SK-N-SH (cell line): ENCODE results near the gene RAD51B. TPM values are rescaled to one million over a fixed set of nuclear protein-coding genes. Genes with fewer than 3 reads are reported as not detected.

Experiments used
- CTCF ChIA-PET: fragments of 300-600, 350-600 bp; formaldehyde crosslinking; extraction: SDS; loops from one replicate; lab custom pipeline; 2021; lab: Yijun Ruan, JAX
- POLR2A ChIA-PET: fragments of 350-600 bp; sonication (Branson Sonifier 250); formaldehyde crosslinking; extraction: SDS; loops from one replicate; lab custom pipeline; 2020; ENCODE audit warnings: antibody characterized with exemption, inconsistent platforms; lab: Yijun Ruan, JAX
- DNase-seq: peaks from one replicate; pipeline ENCODE4 v3.0.0; 2012
- H2AFZ ChIP-seq: fragments of 200-600 bp; sonication (generic); 2 replicates; pipeline ENCODE4 v1.8.1; 2016; ENCODE audit warnings: antibody characterized with exemption, mild to moderate bottlenecking, low read depth
- H3F3A ChIP-seq: fragments of 200-600 bp; sonication (generic); replicated peaks from 2 replicates; pipeline ENCODE3; 2016; ENCODE audit warnings: antibody characterized with exemption, mild to moderate bottlenecking; ENCODE audit not compliant: insufficient read depth
- H3K27ac ChIP-seq, 2 experiments: fragments of 200-500 bp in 1 of 2; fragments of 200-600 bp in 1 of 2; sonication (Bioruptor generic) in 1 of 2; sonication (generic), shearing (Covaris generic) in 1 of 2; 2 replicates each; pipeline versions ENCODE4 v1.5.1 to v1.6.1; 2014 to 2016; ENCODE audit warnings: low read depth in 2 of 2, inconsistent platforms in 1 of 2, low read length in 1 of 2, mild to moderate bottlenecking in 1 of 2, mixed read lengths in 1 of 2
- H3K27me3 ChIP-seq: fragments of 200-600 bp; sonication (generic), shearing (Covaris generic); 2 replicates; pipeline ENCODE4 v1.6.1; 2016; ENCODE audit warnings: mixed run types; ENCODE audit not compliant: insufficient read depth
- H3K36me3 ChIP-seq, 2 experiments: fragments of 200-500 bp in 1 of 2; fragments of 200-600 bp in 1 of 2; sonication (Bioruptor generic) in 1 of 2; sonication (generic) in 1 of 2; replicated peaks in 1 of 2; 2 replicates each; pipeline versions ENCODE3 to v1.5.1; 2014 to 2016; ENCODE audit warnings: low read length in 1 of 2, mild to moderate bottlenecking in 1 of 2; ENCODE audit not compliant: insufficient read depth in 2 of 2, control insufficient read depth in 1 of 2
- H3K4me1 ChIP-seq, 2 experiments: fragments of 200-500 bp in 1 of 2; fragments of 200-600 bp in 1 of 2; sonication (Bioruptor generic) in 1 of 2; sonication (generic), shearing (Covaris generic) in 1 of 2; 2 replicates each; pipeline versions ENCODE4 v1.5.1 to v1.6.1; 2014 to 2016; ENCODE audit warnings: low read depth in 1 of 2, low read length in 1 of 2, mixed run types in 1 of 2; ENCODE audit not compliant: insufficient read depth in 2 of 2, control insufficient read depth in 1 of 2
- H3K4me2 ChIP-seq: fragments of 200-600 bp; sonication (generic), shearing (Covaris generic); 2 replicates; pipeline ENCODE4 v1.6.1; 2017; ENCODE audit warnings: mixed run types
- H3K4me3 ChIP-seq, 2 experiments: fragments of 200-500 bp in 1 of 2; fragments of 200-600 bp in 1 of 2; sonication (Bioruptor generic) in 1 of 2; sonication (generic), shearing (Covaris generic) in 1 of 2; 2 replicates each; pipeline versions ENCODE4 v1.5.1 to v1.8.1; 2014 to 2016; ENCODE audit warnings: low read depth in 2 of 2, inconsistent platforms in 1 of 2, low read length in 1 of 2, mild to moderate bottlenecking in 1 of 2, mixed read lengths in 1 of 2, moderate library complexity in 1 of 2
- H3K79me2 ChIP-seq: fragments of 200-600 bp; sonication (generic); 2 replicates; pipeline ENCODE4 v1.8.1; 2017; ENCODE audit warnings: mild to moderate bottlenecking; ENCODE audit not compliant: insufficient read depth
- H3K9ac ChIP-seq: fragments of 200-600 bp; sonication (generic); 2 replicates; pipeline ENCODE4 v1.6.1; 2017; ENCODE audit warnings: mixed run types
- H3K9me2 ChIP-seq: fragments of 200-600 bp; sonication (generic); 2 replicates; pipeline ENCODE4 v1.6.1; 2017; ENCODE audit warnings: mixed run types
- H3K9me3 ChIP-seq: fragments of 200-600 bp; sonication (generic); 2 replicates; pipeline ENCODE4 v1.6.1; 2017; ENCODE audit warnings: mixed run types, mild to moderate bottlenecking, moderate library complexity
- H4K20me1 ChIP-seq: fragments of 200-600 bp; sonication (generic); 2 replicates; pipeline ENCODE4 v1.6.1; 2017; ENCODE audit warnings: mild to moderate bottlenecking, mixed run types; ENCODE audit not compliant: insufficient read depth
- EP300 ChIP-seq, 2 experiments: IDR thresholded peaks; 2 replicates each; pipeline versions ENCODE4 v1.4.0 to v1.6.1; 2012; ENCODE audit warnings: borderline replicate concordance in 1 of 2, low read depth in 1 of 2, low read length in 1 of 2
- FOSL2 ChIP-seq: IDR thresholded peaks from 2 replicates; pipeline ENCODE4 v1.4.0; 2012; ENCODE audit warnings: low read depth, mild to moderate bottlenecking, moderate library complexity, borderline replicate concordance
- FOXM1 ChIP-seq: IDR thresholded peaks from 2 replicates; pipeline ENCODE4 v1.4.0; 2012; ENCODE audit warnings: low read depth, mild to moderate bottlenecking
- GATA2 ChIP-seq: sonication (generic); formaldehyde crosslinking; IDR thresholded peaks from 2 replicates; pipeline ENCODE4 v1.5.0; 2020; ENCODE audit warnings: mild to moderate bottlenecking, missing genetic modification reagents
- JUND ChIP-seq: IDR thresholded peaks from 2 replicates; pipeline ENCODE4 v1.4.0; 2012
- MEF2A ChIP-seq: IDR thresholded peaks from 2 replicates; pipeline ENCODE4 v1.4.0; 2012; ENCODE audit warnings: low read depth, borderline replicate concordance
- NFIC ChIP-seq: IDR thresholded peaks from 2 replicates; pipeline ENCODE4 v1.4.0; 2012; ENCODE audit warnings: borderline replicate concordance
- POLR2AphosphoS5 ChIP-seq: IDR thresholded peaks from 2 replicates; pipeline ENCODE4 v1.6.1; 2012; ENCODE audit warnings: low read depth, low read length
- RAD21 ChIP-seq: IDR thresholded peaks from 2 replicates; pipeline ENCODE4 v1.6.1; 2012; ENCODE audit warnings: mild to moderate bottlenecking, low read length
- RCOR1 ChIP-seq: fragments of 150-350 bp; IDR thresholded peaks from 2 replicates; pipeline ENCODE4 v1.6.1; 2017; ENCODE audit warnings: antibody characterized with exemption, low read length
- RFX5 ChIP-seq: IDR thresholded peaks from 2 replicates; pipeline ENCODE4 v1.6.1; 2012; ENCODE audit warnings: mild to moderate bottlenecking, improper control_type of control experiment, low read length
- TEAD4 ChIP-seq: IDR thresholded peaks from 2 replicates; pipeline ENCODE4 v1.4.0; 2012; ENCODE audit warnings: mild to moderate bottlenecking, borderline replicate concordance; ENCODE audit not compliant: insufficient read depth
- WGBS: methylation state at CpG from one replicate; pipeline ENCODE4 v1.1.6; 2017; ENCODE audit warnings: low lambda C conversion rate; 5-methylcytosine and 5-hydroxymethylcytosine counted together
- polyA plus RNA-seq, 3 experiments: library from polyadenylated mRNA; depleted of rRNA; stranded (reverse); fragments of >200 nt; gene quantifications; 2 replicates each; pipeline ENCODE4 v1.2.3, GENCODE V29; 2012
- TF ChIP-seq, protein P1 (sequence below): fragments of 150-350 bp; IDR thresholded peaks from 2 replicates; pipeline ENCODE4 v1.6.1; 2016; ENCODE audit warnings: mild to moderate bottlenecking, low read depth, low read length
- TF ChIP-seq, protein P2 (sequence below): IDR thresholded peaks from 2 replicates; pipeline ENCODE4 v1.4.0; 2012; ENCODE audit warnings: low read depth
- TF ChIP-seq, protein P3 (sequence below): IDR thresholded peaks from 2 replicates; pipeline ENCODE4; 2012

The RAD51B gene
- polyA plus RNA-seq, 1 of the 3 experiments (the other 2 are of a cell fraction): 6.0 TPM

DNA sequence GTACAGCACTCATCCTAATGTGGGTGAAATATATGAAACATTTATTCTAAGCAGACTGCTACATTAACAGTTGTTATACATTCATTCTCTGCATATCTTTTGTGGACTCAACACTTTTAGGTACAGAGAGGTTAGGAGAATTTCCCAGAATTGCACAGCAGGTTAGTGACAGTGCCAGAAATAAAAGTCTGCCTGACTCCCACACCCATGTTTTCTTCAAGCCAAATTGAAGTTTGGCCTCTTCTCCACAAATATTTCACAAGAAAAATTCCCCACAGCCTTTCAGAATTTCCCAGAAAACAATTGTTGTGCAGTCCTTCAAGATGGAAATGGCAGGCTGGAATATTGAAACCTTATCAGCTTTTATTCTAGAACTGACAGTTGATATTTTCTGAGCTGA is 464.8 kb downstream of the RAD51B start:
- TF ChIP-seq JUND (no peak), FOXM1 (no peak), MEF2A (no peak), TEAD4 (no peak), NFIC (no peak), RAD21 (no peak)
- TF ChIP-seq, protein P1, sequence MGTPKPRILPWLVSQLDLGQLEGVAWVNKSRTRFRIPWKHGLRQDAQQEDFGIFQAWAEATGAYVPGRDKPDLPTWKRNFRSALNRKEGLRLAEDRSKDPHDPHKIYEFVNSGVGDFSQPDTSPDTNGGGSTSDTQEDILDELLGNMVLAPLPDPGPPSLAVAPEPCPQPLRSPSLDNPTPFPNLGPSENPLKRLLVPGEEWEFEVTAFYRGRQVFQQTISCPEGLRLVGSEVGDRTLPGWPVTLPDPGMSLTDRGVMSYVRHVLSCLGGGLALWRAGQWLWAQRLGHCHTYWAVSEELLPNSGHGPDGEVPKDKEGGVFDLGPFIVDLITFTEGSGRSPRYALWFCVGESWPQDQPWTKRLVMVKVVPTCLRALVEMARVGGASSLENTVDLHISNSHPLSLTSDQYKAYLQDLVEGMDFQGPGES: no peak
- TF ChIP-seq, protein P2, sequence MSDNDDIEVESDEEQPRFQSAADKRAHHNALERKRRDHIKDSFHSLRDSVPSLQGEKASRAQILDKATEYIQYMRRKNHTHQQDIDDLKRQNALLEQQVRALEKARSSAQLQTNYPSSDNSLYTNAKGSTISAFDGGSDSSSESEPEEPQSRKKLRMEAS: no peak
- Histone ChIP-seq H3K4me2 (no peak overlapping the region), H3K27ac (no peak overlapping the region), H3K27me3 (no peaks in the 10 kb centered on the region), H3K9me2 (no peaks in the 10 kb centered on the region), H3K79me2 (no peaks in the 10 kb centered on the region), H3K4me3 (no peak overlapping the region), H3K9ac (no peak overlapping the region), H4K20me1 (no peaks in the 10 kb centered on the region), H2AFZ (no peak overlapping the region), H3K4me1 (peaks cover 0 to 2% of the 10 kb centered on the region in 2 experiments; a peak in 1 of 4 replicates), H3K9me3 (no peaks in the 10 kb centered on the region), H3F3A (no peaks in the 10 kb centered on the region), H3K36me3 (no peaks in the 10 kb centered on the region)
- ChIA-PET POLR2A (no interaction called here), CTCF (interaction anchor here (1.1 kb wide), 1 partner anchor 505 kb away, joined by 4 read pairs; no protein-coding TSS in a partner anchor)
- no peak for DNase-seq

DNA sequence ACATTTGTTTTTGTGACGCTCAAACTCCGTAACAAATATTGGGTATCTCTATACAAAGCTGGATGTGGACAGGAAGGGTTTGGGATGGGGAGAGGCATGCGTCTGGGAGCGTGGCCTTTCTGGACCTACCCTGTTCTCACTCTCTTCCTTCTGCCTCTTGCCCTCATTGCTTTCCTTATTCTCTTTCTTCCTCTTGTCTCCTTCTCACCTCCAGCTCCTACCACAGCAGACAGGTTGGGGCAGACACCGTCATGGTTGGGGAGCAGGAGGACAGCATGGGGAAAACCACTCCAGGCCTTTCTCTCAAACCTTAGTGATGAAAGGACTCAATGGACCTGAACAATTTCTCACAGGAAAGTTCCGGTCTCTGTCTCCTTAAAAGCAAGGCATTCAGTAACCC is 465.3 kb downstream of the RAD51B start:
- H3K9ac ChIP-seq: no peak overlapping the region
- H3K4me1 ChIP-seq: peaks cover 0 to 2% of the 10 kb centered on the region in 2 experiments; a peak in 1 of 4 replicates
- H3K27me3 ChIP-seq: no peaks in the 10 kb centered on the region
- H3K79me2 ChIP-seq: no peaks in the 10 kb centered on the region
- no peaks in the 10 kb centered on the region for H3K9me2 ChIP-seq
- H3K27ac ChIP-seq: no peak overlapping the region
- no peaks in the 10 kb centered on the region for H3F3A ChIP-seq
- no peaks in the 10 kb centered on the region for H4K20me1 ChIP-seq
- ChIA-PET POLR2A (no interaction called here), CTCF (interaction anchor here (0.7 kb wide), 1 partner anchor 36 kb away, joined by 3 read pairs; no protein-coding TSS in a partner anchor)
- H3K4me3 ChIP-seq: no peak overlapping the region
- H3K9me3 ChIP-seq: no peaks in the 10 kb centered on the region
- no peak for TF ChIP-seq GATA2 (CRISPR knock-in tag)
- TF ChIP-seq FOSL2: no peak
- no peak for TF ChIP-seq EP300 (IDR thresholded peaks at IDR 0.05; ENCODE audit: borderline replicate concordance in 1 of 2, low read depth in 1 of 2, low read length in 1 of 2)
- TF ChIP-seq FOXM1: no peak
- TF ChIP-seq, protein P1: no peak
- TF ChIP-seq, protein P3, sequence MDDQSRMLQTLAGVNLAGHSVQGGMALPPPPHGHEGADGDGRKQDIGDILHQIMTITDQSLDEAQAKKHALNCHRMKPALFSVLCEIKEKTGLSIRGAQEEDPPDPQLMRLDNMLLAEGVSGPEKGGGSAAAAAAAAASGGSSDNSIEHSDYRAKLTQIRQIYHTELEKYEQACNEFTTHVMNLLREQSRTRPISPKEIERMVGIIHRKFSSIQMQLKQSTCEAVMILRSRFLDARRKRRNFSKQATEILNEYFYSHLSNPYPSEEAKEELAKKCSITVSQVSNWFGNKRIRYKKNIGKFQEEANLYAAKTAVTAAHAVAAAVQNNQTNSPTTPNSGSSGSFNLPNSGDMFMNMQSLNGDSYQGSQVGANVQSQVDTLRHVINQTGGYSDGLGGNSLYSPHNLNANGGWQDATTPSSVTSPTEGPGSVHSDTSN: no peak
- no peak for TF ChIP-seq RCOR1
- TF ChIP-seq POLR2AphosphoS5: no peak
- no peak for TF ChIP-seq RFX5
- 97% methylated on average over 6 of the region's 6 CpGs for WGBS
- DNase-seq: no peak
- no peaks in the 10 kb centered on the region for H3K36me3 ChIP-seq
- no peak overlapping the region for H2AFZ ChIP-seq
- no peak overlapping the region for H3K4me2 ChIP-seq
